Loucy (cell line): Measurements from ENCODE around the gene CXCR6.

ENCODE experiments used
- H2AFZ ChIP-seq: fragments of 200-600 bp; sonication (generic); 2 replicates; pipeline ENCODE4 v1.6.0; 2016; ENCODE audit warnings: antibody characterized with exemption, mild to moderate bottlenecking, low read length, moderate library complexity
- H3F3A ChIP-seq: fragments of 200-600 bp; 2 replicates; pipeline ENCODE4 v1.6.0; 2016; ENCODE audit warnings: antibody characterized with exemption, low read depth, mild to moderate bottlenecking
- H3K27me3 ChIP-seq: fragments of 200-600 bp; sonication (generic); 2 replicates; pipeline ENCODE4 v1.6.1; 2014; ENCODE audit warnings: low read length, mild to moderate bottlenecking; ENCODE audit not compliant: insufficient read depth, poor library complexity, severe bottlenecking
- H3K36me3 ChIP-seq: fragments of 200-600 bp; sonication (generic); 2 replicates; pipeline ENCODE4 v1.6.1; 2016; ENCODE audit warnings: low read length; ENCODE audit not compliant: insufficient read depth
- H3K4me1 ChIP-seq: fragments of 200-600 bp; sonication (generic); 2 replicates; pipeline ENCODE4 v1.5.1; 2014; ENCODE audit warnings: low read length, mild to moderate bottlenecking; ENCODE audit not compliant: insufficient read depth, poor library complexity, severe bottlenecking
- H3K4me2 ChIP-seq: fragments of 200-600 bp; sonication (generic); 2 replicates; pipeline ENCODE4 v1.6.0; 2014; ENCODE audit warnings: antibody characterized with exemption, low read length, low read depth, mild to moderate bottlenecking; ENCODE audit not compliant: poor library complexity, severe bottlenecking
- H3K4me3 ChIP-seq: fragments of 200-600 bp; sonication (generic); 2 replicates; pipeline ENCODE4 v1.5.1; 2014; ENCODE audit warnings: low read length, mild to moderate bottlenecking, mixed read lengths; ENCODE audit not compliant: poor library complexity, severe bottlenecking
- H3K79me2 ChIP-seq: fragments of 200-600 bp; sonication (generic); 2 replicates; pipeline ENCODE4 v1.6.1; 2014; ENCODE audit warnings: low read length; ENCODE audit not compliant: insufficient read depth
- H3K9ac ChIP-seq: fragments of 200-600 bp; sonication (generic); 2 replicates; pipeline ENCODE4 v1.6.0; 2014; ENCODE audit warnings: mild to moderate bottlenecking, low read depth, low read length, moderate library complexity; ENCODE audit not compliant: poor library complexity, severe bottlenecking
- H3K9me2 ChIP-seq: fragments of 200-600 bp; sonication (generic); replicated peaks from 2 replicates; pipeline ENCODE4 v1.6.1; 2016; ENCODE audit warnings: low read depth, low read length, mixed read lengths
- H3K9me3 ChIP-seq: fragments of 200-600 bp; sonication (generic); 2 replicates; pipeline ENCODE4 v1.6.1; 2014; ENCODE audit warnings: mild to moderate bottlenecking, antibody characterized with exemption, low read length, low read depth; ENCODE audit not compliant: insufficient read depth
- H4K20me1 ChIP-seq: fragments of 200-600 bp; sonication (generic); 2 replicates; pipeline ENCODE4 v1.6.0; 2014; ENCODE audit warnings: antibody characterized with exemption, low read length, mild to moderate bottlenecking; ENCODE audit not compliant: insufficient read depth, poor library complexity, severe bottlenecking
- EZH2phosphoT487 ChIP-seq: fragments of 200-600 bp; IDR thresholded peaks from 2 replicates; pipeline ENCODE4 v1.6.1; 2018; ENCODE audit warnings: antibody characterized with exemption, mild to moderate bottlenecking, moderate library complexity, borderline replicate concordance
- TF ChIP-seq, protein P1 (sequence below): fragments of 200-600 bp; sonication (generic); conservative IDR thresholded peaks from 2 replicates; pipeline ENCODE4 v1.5.1; 2014; ENCODE audit warnings: mild to moderate bottlenecking, antibody characterized with exemption, low read length

Gene CXCR6

DNA sequence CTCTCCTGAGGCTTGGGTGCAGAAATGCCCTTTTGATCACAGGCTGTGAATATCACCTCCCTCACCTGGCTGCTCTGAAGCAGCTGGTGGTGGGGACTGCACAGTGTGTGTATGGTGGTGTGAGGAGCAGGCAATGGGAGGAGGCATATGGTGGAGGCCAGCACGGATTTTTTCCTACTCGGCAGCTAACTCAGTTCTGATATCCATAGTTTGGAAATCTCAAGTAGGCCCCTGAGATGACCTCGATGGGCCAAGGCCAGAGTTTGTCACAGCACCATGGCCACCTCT is 21.3 kb upstream of the CXCR6 start:
- no peaks in the 10 kb centered on the region for H3F3A ChIP-seq
- no peaks in the 10 kb centered on the region for H3K9me3 ChIP-seq
- no peaks in the 10 kb centered on the region for H3K27me3 ChIP-seq
- H3K79me2 ChIP-seq, result no peaks in the 10 kb centered on the region
- H3K36me3 ChIP-seq, result peaks cover 26% of the 10 kb centered on the region; the same call in 1 of the 2 replicates
- H3K4me2 ChIP-seq, result no peak overlapping the region
- H4K20me1 ChIP-seq, result no peaks in the 10 kb centered on the region
- no peak overlapping the region for H3K9ac ChIP-seq
- no peaks in the 10 kb centered on the region for H3K9me2 ChIP-seq
- TF ChIP-seq EZH2phosphoT487, result no peak
- TF ChIP-seq, protein P1, sequence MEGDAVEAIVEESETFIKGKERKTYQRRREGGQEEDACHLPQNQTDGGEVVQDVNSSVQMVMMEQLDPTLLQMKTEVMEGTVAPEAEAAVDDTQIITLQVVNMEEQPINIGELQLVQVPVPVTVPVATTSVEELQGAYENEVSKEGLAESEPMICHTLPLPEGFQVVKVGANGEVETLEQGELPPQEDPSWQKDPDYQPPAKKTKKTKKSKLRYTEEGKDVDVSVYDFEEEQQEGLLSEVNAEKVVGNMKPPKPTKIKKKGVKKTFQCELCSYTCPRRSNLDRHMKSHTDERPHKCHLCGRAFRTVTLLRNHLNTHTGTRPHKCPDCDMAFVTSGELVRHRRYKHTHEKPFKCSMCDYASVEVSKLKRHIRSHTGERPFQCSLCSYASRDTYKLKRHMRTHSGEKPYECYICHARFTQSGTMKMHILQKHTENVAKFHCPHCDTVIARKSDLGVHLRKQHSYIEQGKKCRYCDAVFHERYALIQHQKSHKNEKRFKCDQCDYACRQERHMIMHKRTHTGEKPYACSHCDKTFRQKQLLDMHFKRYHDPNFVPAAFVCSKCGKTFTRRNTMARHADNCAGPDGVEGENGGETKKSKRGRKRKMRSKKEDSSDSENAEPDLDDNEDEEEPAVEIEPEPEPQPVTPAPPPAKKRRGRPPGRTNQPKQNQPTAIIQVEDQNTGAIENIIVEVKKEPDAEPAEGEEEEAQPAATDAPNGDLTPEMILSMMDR, result no peak
- H3K4me3 ChIP-seq, result no peak overlapping the region
- peaks cover 11% of the 10 kb centered on the region for H3K4me1 ChIP-seq
- H2AFZ ChIP-seq, result no peak overlapping the region

DNA sequence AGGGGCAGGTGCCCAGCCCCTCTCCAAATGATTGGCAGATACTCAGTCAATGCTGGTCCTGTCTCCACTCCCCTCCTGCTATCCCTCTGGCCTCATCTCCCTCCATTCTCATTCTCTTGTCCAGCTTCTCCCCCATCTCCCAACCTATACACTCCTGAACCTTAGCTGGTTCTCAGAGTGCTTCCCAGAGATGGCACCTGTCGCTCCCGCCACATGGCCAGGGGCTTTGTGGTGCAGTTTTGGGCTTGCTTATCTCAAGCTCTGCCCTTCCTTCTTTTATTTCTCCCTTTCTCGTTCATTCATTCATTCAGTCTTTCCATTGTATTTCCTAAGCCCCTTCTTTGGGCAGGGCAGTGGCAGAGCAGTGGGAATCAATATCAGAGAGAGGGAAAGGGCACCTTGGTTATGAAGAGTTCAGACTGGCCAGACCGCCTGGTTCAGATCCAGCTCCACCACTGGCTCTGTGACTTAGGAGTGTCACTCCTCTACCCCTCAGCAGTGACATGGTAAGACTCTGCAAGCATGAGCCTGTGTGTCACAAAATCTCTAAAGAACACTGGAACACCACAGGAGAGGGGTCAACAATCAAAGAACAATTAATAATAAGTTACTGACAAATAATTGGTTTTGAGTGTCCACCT is 20.2 kb upstream of the CXCR6 start:
- H3K79me2 ChIP-seq, result no peaks in the 10 kb centered on the region
- TF ChIP-seq EZH2phosphoT487, result no peak
- TF ChIP-seq, protein P1, result no peak
- H3K36me3 ChIP-seq, result peaks cover 31% of the 10 kb centered on the region; the same call in 1 of the 2 replicates

DNA sequence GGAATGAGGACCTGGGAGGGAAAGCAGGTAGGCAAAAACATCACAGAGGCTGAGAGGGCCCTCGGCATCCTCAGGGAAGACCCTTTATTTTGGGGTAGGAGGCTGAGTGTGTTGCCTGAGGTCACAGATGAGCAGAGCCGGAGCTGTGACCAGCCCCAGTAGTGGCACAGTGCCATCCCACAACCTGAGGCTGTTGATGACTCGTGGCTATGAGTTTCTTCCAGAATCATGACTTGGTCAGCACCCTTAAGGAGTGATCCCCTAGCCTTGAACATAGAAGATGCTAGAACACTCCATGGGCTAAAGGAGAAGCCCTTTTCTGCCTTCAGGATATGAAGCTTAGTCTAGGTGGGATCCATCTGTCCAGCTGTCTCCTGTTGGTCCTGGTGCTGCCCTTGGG is 19.5 kb upstream of the CXCR6 start:
- Histone ChIP-seq H3K36me3 (peaks cover 35% of the 10 kb centered on the region; the same call in 1 of the 2 replicates), H3K4me3 (no peak overlapping the region), H3K9ac (no peak overlapping the region), H3K27me3 (no peaks in the 10 kb centered on the region), H4K20me1 (no peaks in the 10 kb centered on the region), H3K4me2 (no peak overlapping the region), H3K79me2 (no peaks in the 10 kb centered on the region), H3K4me1 (peaks cover 11% of the 10 kb centered on the region), H3K9me2 (no peaks in the 10 kb centered on the region), H3F3A (no peaks in the 10 kb centered on the region), H3K9me3 (no peaks in the 10 kb centered on the region), H2AFZ (no peak overlapping the region)
- TF ChIP-seq, protein P1, result no peak
- TF ChIP-seq EZH2phosphoT487, result no peak

More for the DNA sequence above, 20.2 kb upstream of the CXCR6 start:
- Histone ChIP-seq H3K4me1 (peaks cover 11% of the 10 kb centered on the region), H3F3A (no peaks in the 10 kb centered on the region), H2AFZ (no peak overlapping the region), H3K27me3 (no peaks in the 10 kb centered on the region), H4K20me1 (no peaks in the 10 kb centered on the region), H3K4me2 (no peak overlapping the region), H3K4me3 (no peak overlapping the region), H3K9me3 (no peaks in the 10 kb centered on the region), H3K9ac (no peak overlapping the region), H3K9me2 (no peaks in the 10 kb centered on the region)
